ENCODE data around the gene DAP3. TPM values are rescaled to one million over a fixed set of nuclear protein-coding genes. Genes with fewer than 3 reads are reported as not detected.
"Not testable (repeated sequence)": the region's sequence is repeated elsewhere in the genome, so short reads cannot be mapped to it uniquely, and the experiment has no call there.

Gene DAP3
- total and polyA plus RNA-seq, 7 donors = 82.3 to 145 (median 108) TPM

- TF ChIP-seq CTCF (IDR thresholded peaks at IDR 0.05) = no peak
- DNase-seq = no peak
- H3K36me3 ChIP-seq (ENCODE audit: insufficient read depth in 1 of 2, low read depth in 1 of 2) = peaks cover 17 to 95% of the 10 kb centered on the region in 2 donors
- no peaks in the 10 kb centered on the region for H3K9me3 ChIP-seq
- WGBS, 3 donors = 94 to 98% (median 95%) methylated on average over 4 of the region's 4 CpGs
- intact Hi-C loops (cut with DNase I) = no loop called here
- H3K27ac ChIP-seq = no peak overlapping the region
- H3K4me3 ChIP-seq = no peak overlapping the region
- no peaks in the 10 kb centered on the region for H3K4me1 ChIP-seq
- ATAC-seq = no peak
- H3K27me3 ChIP-seq (ENCODE audit: insufficient read depth in 3 of 3, low read length in 2 of 3) = no peaks in the 10 kb centered on the region
Measured at GRCh38 chr1:155759966-155760630, 71.2 kb downstream of the DAP3 start.

- TF ChIP-seq CTCF (IDR thresholded peaks at IDR 0.05) = no peak
- WGBS, 3 donors = 85 to 94% (median 89%) methylated on average over 2 of the region's 2 CpGs
- no peak overlapping the region for H3K27ac ChIP-seq
- ATAC-seq (no peak), DNase-seq (no peak)
- H3K9me3 ChIP-seq = no peaks in the 10 kb centered on the region
- no peak overlapping the region for H3K4me3 ChIP-seq
- intact Hi-C loops (cut with DNase I) = no loop called here
- peaks cover 18 to 95% of the 10 kb centered on the region in 2 donors for H3K36me3 ChIP-seq (ENCODE audit: insufficient read depth in 1 of 2, low read depth in 1 of 2)
- no peaks in the 10 kb centered on the region for H3K27me3 ChIP-seq (ENCODE audit: insufficient read depth in 3 of 3, low read length in 2 of 3)
- no peaks in the 10 kb centered on the region for H3K4me1 ChIP-seq
Measured at GRCh38 chr1:155760751-155761475, 72.0 kb downstream of the DAP3 start.

GRCh38 chr1:155761736-155762405 is 73.0 kb downstream of the DAP3 start:
- 94 to 96% (median 94%) methylated on average over 11 of the region's 11 CpGs for WGBS, 3 donors
- Histone ChIP-seq H3K9me3 (no peaks in the 10 kb centered on the region), H3K27me3 (ENCODE audit: insufficient read depth in 3 of 3, low read length in 2 of 3) (no peaks in the 10 kb centered on the region), H3K4me1 (no peaks in the 10 kb centered on the region), H3K36me3 (ENCODE audit: insufficient read depth in 1 of 2, low read depth in 1 of 2) (peaks cover 17 to 95% of the 10 kb centered on the region in 2 donors), H3K4me3 (no peak overlapping the region), H3K27ac (no peak overlapping the region)
- no peak for DNase-seq
- no peak for ATAC-seq
- intact Hi-C loops (cut with DNase I) = no loop called here
- no peak for TF ChIP-seq CTCF (IDR thresholded peaks at IDR 0.05)

GRCh38 chr1:155763090-155763815 is 74.4 kb downstream of the DAP3 start:
- H3K36me3 ChIP-seq (ENCODE audit: insufficient read depth in 1 of 2, low read depth in 1 of 2) = peaks cover 18 to 98% of the 10 kb centered on the region in 2 donors
- H3K27ac ChIP-seq; H3K4me3 ChIP-seq; intact Hi-C loops (cut with DNase I); H3K27me3 ChIP-seq (ENCODE audit: insufficient read depth in 3 of 3, low read length in 2 of 3); H3K9me3 ChIP-seq; H3K4me1 ChIP-seq: not testable (repeated sequence)
- peak; percentile 56 to 67 for DNase-seq
- WGBS, 3 donors = 85 to 91% (median 86%) methylated on average over 6 of the region's 6 CpGs
- ATAC-seq = peak in 1 of 4 donors; percentile 47

- H3K4me1 ChIP-seq; H3K27me3 ChIP-seq (ENCODE audit: insufficient read depth in 3 of 3, low read length in 2 of 3); intact Hi-C loops (cut with DNase I); H3K4me3 ChIP-seq; ATAC-seq; H3K27ac ChIP-seq; H3K9me3 ChIP-seq; DNase-seq: not testable (repeated sequence)
- H3K36me3 ChIP-seq (ENCODE audit: insufficient read depth in 1 of 2, low read depth in 1 of 2) = peaks cover 18 to 98% of the 10 kb centered on the region in 2 donors
- 91 to 96% (median 91%) methylated on average over 7 of the region's 7 CpGs for WGBS, 3 donors
Measured at GRCh38 chr1:155763989-155764388, 75.1 kb downstream of the DAP3 start.

- H3K27ac ChIP-seq; DNase-seq; H3K4me1 ChIP-seq; intact Hi-C loops (cut with DNase I); H3K9me3 ChIP-seq; H3K27me3 ChIP-seq (ENCODE audit: insufficient read depth in 3 of 3, low read length in 2 of 3); H3K4me3 ChIP-seq; ATAC-seq: not testable (repeated sequence)
- WGBS, 3 donors = 86 to 92% (median 90%) methylated on average over 3 of the region's 5 CpGs
- peaks cover 9 to 98% of the 10 kb centered on the region in 2 donors for H3K36me3 ChIP-seq (ENCODE audit: insufficient read depth in 1 of 2, low read depth in 1 of 2)
Measured at GRCh38 chr1:155767399-155767989, 78.6 kb downstream of the DAP3 start.
